Body of pancreas (tissue), 4 donors: ENCODE data around the gene APCDD1L. TPM values are rescaled to one million over a fixed set of nuclear protein-coding genes. Genes with fewer than 3 reads are reported as not detected.

Experiments used
- ATAC-seq: fragments of 150-250 bp; one replicate; pipeline ENCODE4 v1.9.1; 2016
- DNase-seq, 4 donors: peaks; one replicate each; pipeline ENCODE4 v3.0.0-alpha.2; 2019
- H3K27ac ChIP-seq, 4 donors: fragments of 200-600 bp; sonication (generic); 1 replicate in 3 of 4; 2 replicates in 1 of 4; pipeline versions ENCODE4 v1.5.1 to v1.6.1; 2016 to 2019; ENCODE audit warnings: mild to moderate bottlenecking in 1 of 4, mixed read lengths in 1 of 4, moderate library complexity in 1 of 4
- H3K27me3 ChIP-seq, 2 donors: fragments of 200-600 bp; sonication (generic); one replicate each; pipeline ENCODE4 v1.6.0; 2016; ENCODE audit warnings: mild to moderate bottlenecking in 1 of 2
- H3K36me3 ChIP-seq, 2 donors: fragments of 200-600 bp; sonication (generic); replicated peaks in 1 of 2; 2 replicates each; pipeline ENCODE4 v1.5.1; 2016; ENCODE audit warnings: low read depth in 2 of 2; ENCODE audit not compliant: insufficient read depth in 1 of 2
- H3K4me1 ChIP-seq: fragments of 200-600 bp; sonication (generic); one replicate; pipeline ENCODE4 v1.6.0; 2016
- H3K4me3 ChIP-seq, 2 donors: fragments of 200-600 bp; sonication (generic); 1 replicate in 1 of 2; 2 replicates in 1 of 2; pipeline ENCODE4 v1.5.1; 2016 to 2019
- H3K9me3 ChIP-seq, 3 donors: fragments of 200-600 bp; sonication (generic); 1 replicate in 2 of 3; 2 replicates in 1 of 3; pipeline ENCODE4 v1.5.1; 2016
- POLR2A ChIP-seq, 3 donors: fragments of 450-650 bp; IDR thresholded peaks; one replicate each; pipeline ENCODE4 v1.6.1; 2016; ENCODE audit warnings: antibody characterized with exemption in 3 of 3, mild to moderate bottlenecking in 2 of 3
- WGBS, 2 donors: methylation state at CpG; one replicate each; pipeline ENCODE4 v1.1.5; 2017; 5-methylcytosine and 5-hydroxymethylcytosine counted together
- intact Hi-C: fragments of 100-400 bp; cut with DNase I; formaldehyde crosslinking; loops from one replicate; pipeline ENCODE4 v1.15.1; 2023
- total RNA-seq, 2 donors: library from RNA; depleted of rRNA; stranded (reverse); fragments of >200 nt; gene quantifications; one replicate each; pipeline ENCODE4 v1.1.0, GENCODE V29; 2016
- TF ChIP-seq, protein P1 (sequence below), 7 experiments: fragments of 450-650 bp in 4 of 7; fragments of 200-600 bp in 3 of 7; sonication (generic) in 3 of 7; IDR thresholded peaks; one replicate each; pipeline ENCODE4 v1.5.1; 2016 to 2019; ENCODE audit warnings: antibody characterized with exemption in 7 of 7

The APCDD1L gene
- total RNA-seq, 2 donors from 2014 or later: 1.3 TPM; not detected in 1

GRCh38 chr20:58497724-58498469, 17.3 kb downstream of the APCDD1L start:
- DNase-seq (no peak), ATAC-seq (no peak)
- Histone ChIP-seq H3K27ac (no peak overlapping the region), H3K9me3 (no peaks in the 10 kb centered on the region), H3K27me3 (no peaks in the 10 kb centered on the region), H3K4me3 (no peak overlapping the region), H3K36me3 (no peaks in the 10 kb centered on the region), H3K4me1 (no peaks in the 10 kb centered on the region)
- no peak for TF ChIP-seq POLR2A (IDR thresholded peaks at IDR 0.05)
- TF ChIP-seq, protein P1, sequence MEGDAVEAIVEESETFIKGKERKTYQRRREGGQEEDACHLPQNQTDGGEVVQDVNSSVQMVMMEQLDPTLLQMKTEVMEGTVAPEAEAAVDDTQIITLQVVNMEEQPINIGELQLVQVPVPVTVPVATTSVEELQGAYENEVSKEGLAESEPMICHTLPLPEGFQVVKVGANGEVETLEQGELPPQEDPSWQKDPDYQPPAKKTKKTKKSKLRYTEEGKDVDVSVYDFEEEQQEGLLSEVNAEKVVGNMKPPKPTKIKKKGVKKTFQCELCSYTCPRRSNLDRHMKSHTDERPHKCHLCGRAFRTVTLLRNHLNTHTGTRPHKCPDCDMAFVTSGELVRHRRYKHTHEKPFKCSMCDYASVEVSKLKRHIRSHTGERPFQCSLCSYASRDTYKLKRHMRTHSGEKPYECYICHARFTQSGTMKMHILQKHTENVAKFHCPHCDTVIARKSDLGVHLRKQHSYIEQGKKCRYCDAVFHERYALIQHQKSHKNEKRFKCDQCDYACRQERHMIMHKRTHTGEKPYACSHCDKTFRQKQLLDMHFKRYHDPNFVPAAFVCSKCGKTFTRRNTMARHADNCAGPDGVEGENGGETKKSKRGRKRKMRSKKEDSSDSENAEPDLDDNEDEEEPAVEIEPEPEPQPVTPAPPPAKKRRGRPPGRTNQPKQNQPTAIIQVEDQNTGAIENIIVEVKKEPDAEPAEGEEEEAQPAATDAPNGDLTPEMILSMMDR (IDR thresholded peaks at IDR 0.05): no peak
- intact Hi-C loops: no loop called here
- 83 to 86% methylated on average over 13 of the region's 13 CpGs for WGBS, 2 donors

- intact Hi-C loops: no loop called here
- Histone ChIP-seq H3K4me1 (no peaks in the 10 kb centered on the region), H3K36me3 (no peaks in the 10 kb centered on the region), H3K27me3 (no peaks in the 10 kb centered on the region), H3K4me3 (no peak overlapping the region), H3K27ac (no peak overlapping the region), H3K9me3 (no peaks in the 10 kb centered on the region)
- no peak for DNase-seq
- no peak for TF ChIP-seq POLR2A (IDR thresholded peaks at IDR 0.05)
- TF ChIP-seq, protein P1 (IDR thresholded peaks at IDR 0.05): no peak
- 89 to 90% methylated on average over 13 to 16 of the region's 16 CpGs for WGBS, 2 donors
- no peak for ATAC-seq
These were observed 18.0 kb downstream of the APCDD1L start for GRCh38 chr20:58497076-58497641.

DNA sequence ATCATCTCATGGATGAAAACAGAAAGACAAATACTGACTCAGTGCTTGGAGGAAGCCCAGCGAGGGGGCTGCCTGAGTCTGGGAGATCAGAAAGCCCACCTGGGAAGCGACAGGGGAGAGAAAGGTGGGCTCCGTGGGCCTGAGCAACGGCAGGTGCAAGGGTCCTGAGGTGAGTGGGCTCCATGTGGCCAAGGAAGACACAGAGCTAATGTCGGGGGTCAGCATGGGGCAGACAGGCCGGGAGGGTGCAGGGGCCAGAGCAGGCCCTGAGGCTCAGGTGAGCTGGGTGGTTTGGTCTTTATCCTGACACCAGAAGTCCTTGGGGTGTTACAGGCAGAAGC, 18.8 kb downstream of the APCDD1L start:
- DNase-seq: no peak
- intact Hi-C loops: no loop called here
- H3K4me1 ChIP-seq: no peaks in the 10 kb centered on the region

GRCh38 chr20:58495623-58496428, 19.4 kb downstream of the APCDD1L start:
- no peak for ATAC-seq
- 86 to 91% methylated on average over 11 to 14 of the region's 15 CpGs for WGBS, 2 donors

More for the DNA sequence above, 18.8 kb downstream of the APCDD1L start:
- no peak for TF ChIP-seq POLR2A (IDR thresholded peaks at IDR 0.05)
- TF ChIP-seq, protein P1 (IDR thresholded peaks at IDR 0.05): no peak
- no peak for ATAC-seq
- Histone ChIP-seq H3K4me3 (no peak overlapping the region), H3K9me3 (no peaks in the 10 kb centered on the region), H3K36me3 (no peaks in the 10 kb centered on the region), H3K27ac (no peak overlapping the region), H3K27me3 (no peaks in the 10 kb centered on the region)
- WGBS, 2 donors: 85 to 90% methylated on average over 6 of the region's 6 CpGs

More at GRCh38 chr20:58495623-58496428, 19.4 kb downstream of the APCDD1L start:
- intact Hi-C loops: no loop called here
- TF ChIP-seq POLR2A (IDR thresholded peaks at IDR 0.05): no peak
- TF ChIP-seq, protein P1 (IDR thresholded peaks at IDR 0.05): no peak
- Histone ChIP-seq H3K4me3 (no peak overlapping the region), H3K4me1 (no peaks in the 10 kb centered on the region), H3K36me3 (no peaks in the 10 kb centered on the region), H3K27ac (no peak overlapping the region), H3K27me3 (no peaks in the 10 kb centered on the region), H3K9me3 (no peaks in the 10 kb centered on the region)
- no peak for DNase-seq
